GM19324 (cell line): ENCODE measurements around the gene PHF21B.

Experiments used
- ATAC-seq: cut with Tn5 transposase; IDR thresholded peaks from one replicate; pipeline ENCODE4 v1.9.1; 2021; ENCODE audit warnings: mild to moderate bottlenecking, moderate library complexity; ENCODE audit not compliant: unreplicated experiment, low FRiP score

PHF21B gene

DNA sequence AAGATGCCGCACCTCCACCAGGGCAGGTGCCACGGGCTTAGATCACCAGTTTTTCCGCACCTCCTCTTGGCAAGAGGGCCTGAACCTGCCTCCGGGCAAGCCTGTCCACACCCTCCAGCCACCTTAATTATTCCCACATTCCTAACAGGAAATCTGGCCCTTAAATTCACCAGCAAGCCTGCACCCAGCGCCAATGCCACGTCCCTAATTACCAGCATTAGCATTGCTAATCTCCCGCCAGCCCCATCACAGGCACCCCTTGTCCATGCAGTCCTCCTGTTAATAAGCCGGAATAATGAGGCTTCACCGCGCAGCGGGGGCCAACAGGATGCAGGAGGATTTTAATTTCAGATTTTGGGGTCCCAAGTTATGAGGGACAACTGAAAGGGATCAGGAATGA lies 69.7 kb downstream of the PHF21B start:
- ATAC-seq = no peak

DNA sequence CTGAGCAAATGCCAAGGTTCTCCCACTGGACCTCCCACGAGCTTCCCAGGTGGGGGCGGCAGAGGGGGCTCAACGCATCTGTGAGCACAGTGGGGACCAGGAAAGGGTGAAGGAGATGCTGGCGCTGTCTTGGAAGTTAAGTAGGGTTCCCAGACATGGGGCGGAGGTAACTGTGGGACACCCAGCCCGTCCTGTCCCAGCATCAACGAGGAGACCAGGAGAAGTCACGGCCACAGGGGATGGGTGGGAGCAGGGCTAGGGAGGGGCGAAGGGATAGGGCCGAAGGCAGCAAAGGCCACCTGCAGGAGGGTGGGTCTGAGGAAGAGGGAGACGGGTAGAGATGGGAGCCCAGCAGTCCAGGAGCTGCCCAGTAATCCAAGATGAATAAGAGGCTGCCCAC lies 70.4 kb downstream of the PHF21B start:
- no peak for ATAC-seq

- no peak for ATAC-seq
Measured at GRCh38 chr22:44938886-44939285, 70.9 kb downstream of the PHF21B start.

- ATAC-seq = no peak
Measured at GRCh38 chr22:44937216-44937615, 72.6 kb downstream of the PHF21B start.

GRCh38 chr22:44936201-44936600 lies 73.6 kb downstream of the PHF21B start:
- no peak for ATAC-seq

GRCh38 chr22:44935724-44936123 lies 74.1 kb downstream of the PHF21B start:
- no peak for ATAC-seq

- no peak for ATAC-seq
Measured at GRCh38 chr22:44934454-44934735, 75.4 kb downstream of the PHF21B start.

DNA sequence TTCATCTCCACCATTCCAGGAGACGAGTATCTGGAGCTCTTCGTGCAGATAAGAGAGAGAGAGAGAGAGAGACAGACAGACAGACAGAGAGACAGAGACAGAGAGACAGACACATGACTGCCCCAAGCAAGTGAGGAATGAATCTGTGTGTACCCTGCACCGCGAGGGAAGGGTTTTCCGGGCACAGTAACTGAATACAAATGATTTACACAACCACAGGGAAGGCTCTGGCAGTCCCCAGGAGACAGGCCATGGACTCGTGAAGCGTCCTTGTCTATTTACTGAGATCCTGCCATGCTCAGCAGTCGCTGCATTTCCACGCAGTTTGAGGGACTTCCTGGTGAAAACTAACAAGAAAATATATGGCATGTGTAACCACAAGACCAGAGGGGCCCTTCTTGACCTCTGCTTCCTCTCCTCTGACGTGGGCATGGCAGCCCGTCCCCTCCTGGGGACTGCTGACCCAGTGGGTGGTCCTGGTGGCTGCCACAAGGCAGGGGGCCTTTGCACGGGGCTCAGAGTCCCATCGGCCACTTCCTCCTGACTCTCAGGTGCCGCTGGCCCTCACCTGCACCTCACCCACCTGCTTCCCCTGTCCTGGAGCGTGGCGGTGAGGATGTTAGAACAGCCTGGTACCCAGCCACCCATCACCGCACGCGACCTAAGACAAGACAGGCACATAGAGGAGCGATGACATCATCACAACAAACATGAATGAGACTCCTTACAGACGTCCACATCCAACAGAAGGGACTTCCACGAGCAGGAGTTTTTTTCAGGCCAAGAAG lies 75.9 kb downstream of the PHF21B start:
- no peak for ATAC-seq

GRCh38 chr22:44932493-44932892 lies 77.3 kb downstream of the PHF21B start:
- no peak for ATAC-seq

- ATAC-seq = no peak
Measured at GRCh38 chr22:44931766-44932165, 78.0 kb downstream of the PHF21B start.

DNA sequence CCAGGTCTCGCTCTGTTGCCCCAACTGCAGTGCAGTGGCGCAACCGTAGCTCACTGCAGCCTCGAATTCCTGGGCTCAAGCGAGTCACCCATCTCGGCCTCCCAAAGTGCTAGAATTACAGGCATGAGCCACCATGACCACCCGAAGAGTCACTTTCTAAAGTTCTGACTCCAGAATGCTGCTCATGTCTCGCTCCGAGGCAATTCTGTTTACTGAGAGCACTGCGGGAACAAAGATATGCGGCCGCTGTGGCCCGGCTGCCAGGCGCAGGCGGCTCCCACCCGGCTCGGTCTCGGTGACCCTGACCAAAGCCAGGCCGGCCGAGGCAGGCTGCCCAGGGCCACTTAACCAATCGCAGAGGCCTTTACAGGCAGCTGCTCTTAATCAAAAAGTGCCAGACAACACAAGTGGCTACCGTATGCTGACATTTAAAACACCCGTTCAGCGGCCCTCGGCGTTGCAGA lies 78.7 kb downstream of the PHF21B start:
- no peak for ATAC-seq

GRCh38 chr22:44930711-44931035 lies 79.1 kb downstream of the PHF21B start:
- no peak for ATAC-seq

GRCh38 chr22:44930016-44930710 lies 79.6 kb downstream of the PHF21B start:
- no peak for ATAC-seq

- ATAC-seq = no peak
Measured at GRCh38 chr22:44929359-44930015, 80.3 kb downstream of the PHF21B start.

- ATAC-seq = no peak
Measured at GRCh38 chr22:44928711-44929358, 81.0 kb downstream of the PHF21B start.

DNA sequence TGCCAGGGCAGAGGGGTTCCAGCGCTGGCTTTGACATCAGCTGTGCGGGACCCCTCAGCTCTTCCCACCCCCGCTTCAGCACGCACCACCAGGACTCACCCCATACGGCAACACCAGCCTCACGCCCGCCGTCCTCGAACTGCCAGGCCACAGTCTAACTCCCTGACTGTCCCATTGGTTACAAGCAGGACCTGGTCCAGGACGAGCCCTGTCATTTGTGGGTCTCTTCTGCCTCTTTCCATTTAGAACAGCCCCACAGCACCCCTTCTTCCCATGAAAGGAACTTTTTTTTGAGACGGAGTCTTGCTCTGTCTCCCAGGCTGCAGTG lies 81.7 kb downstream of the PHF21B start:
- no peak for ATAC-seq

DNA sequence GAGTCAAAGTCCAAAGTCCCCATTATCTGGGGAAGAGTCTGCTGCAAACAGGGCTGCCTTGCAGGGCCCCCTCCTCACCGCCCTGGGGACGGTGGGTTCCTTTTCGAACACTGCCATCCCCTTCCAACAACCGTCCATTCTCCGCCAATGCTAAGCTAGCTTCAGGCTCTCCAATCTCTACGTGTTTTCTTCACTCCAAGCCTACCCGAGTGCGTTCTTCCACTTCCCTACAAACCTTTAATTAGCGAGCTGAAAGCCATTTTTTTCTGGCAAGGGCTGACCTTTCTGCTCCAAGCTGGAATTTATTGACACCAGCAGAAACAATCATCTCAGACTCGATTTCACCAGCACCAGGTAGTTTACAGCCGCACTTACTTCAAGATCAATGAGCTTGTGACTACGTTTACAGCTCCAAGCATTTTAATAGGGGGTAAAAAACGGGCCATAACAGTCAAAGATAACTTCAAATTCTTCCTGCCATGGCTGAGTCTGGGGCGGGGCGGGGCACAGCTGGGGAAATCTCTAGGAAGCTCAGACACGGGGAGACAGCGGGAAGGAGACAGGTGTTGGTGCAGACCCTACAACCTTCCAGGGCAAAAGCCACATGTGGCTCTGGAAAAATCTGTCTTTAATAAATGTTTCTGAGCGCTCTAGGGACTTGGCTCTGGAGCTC lies 82.2 kb downstream of the PHF21B start:
- no peak for ATAC-seq

- no peak for ATAC-seq
Measured at GRCh38 chr22:44926491-44927415, 83.1 kb downstream of the PHF21B start.

- no peak for ATAC-seq
Measured at GRCh38 chr22:44926124-44926475, 83.7 kb downstream of the PHF21B start.
